ENCODE results near the gene GAS2L1.

DNA sequence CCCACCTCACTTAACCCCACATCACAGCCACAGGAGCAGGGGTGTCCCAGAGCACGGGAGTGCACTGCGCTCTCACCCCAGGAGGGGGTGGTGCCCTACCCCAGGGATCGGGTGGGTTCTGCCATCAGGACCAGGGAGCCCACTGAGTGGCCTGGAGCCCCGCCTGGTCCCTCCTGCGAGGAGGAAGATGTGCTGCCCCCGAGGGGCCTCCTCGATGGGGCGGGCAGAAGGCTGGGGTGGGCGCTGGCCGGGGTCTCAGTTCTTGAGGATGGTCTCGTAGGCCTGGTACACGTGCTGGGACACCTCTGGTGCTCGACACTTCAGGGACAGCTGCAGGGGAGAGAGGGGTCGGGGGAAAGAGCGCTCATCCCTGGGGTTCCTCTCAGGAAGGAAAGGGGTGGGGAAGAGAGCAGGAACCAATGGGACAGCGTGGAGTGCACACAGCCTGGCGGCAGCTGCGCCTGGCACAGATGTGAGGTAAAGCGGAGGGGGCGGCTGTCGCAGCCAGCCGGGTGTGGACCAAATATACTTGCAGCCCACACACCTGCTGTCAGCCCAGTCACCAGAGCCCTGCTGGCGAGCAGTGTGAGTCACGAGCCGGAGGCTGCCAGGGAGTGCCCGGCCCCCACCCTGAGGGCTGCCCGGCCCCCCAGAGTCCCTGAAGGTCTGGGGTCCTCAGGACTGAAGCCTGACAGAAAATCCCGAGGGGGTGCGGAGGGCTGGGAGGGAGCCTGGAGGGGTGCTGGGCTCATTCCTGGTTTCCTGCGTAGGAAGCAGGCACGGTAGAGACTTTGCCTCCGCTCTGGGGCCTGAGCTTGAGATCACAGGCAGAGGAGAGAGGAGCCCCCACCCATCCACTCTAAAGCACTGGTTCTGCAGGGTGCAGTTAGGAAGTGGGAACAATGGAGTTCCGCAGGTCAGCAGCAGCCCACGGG, 22.4 kb downstream of the GAS2L1 start:
- TF ChIP-seq CTCF (IDR thresholded peaks at IDR 0.05) (no peak), POLR2A (IDR thresholded peaks at IDR 0.05) (no peak), POLR2AphosphoS5 (IDR thresholded peaks at IDR 0.05) (no peak)
